ENCODE results near the gene GABRA6.

DNA sequence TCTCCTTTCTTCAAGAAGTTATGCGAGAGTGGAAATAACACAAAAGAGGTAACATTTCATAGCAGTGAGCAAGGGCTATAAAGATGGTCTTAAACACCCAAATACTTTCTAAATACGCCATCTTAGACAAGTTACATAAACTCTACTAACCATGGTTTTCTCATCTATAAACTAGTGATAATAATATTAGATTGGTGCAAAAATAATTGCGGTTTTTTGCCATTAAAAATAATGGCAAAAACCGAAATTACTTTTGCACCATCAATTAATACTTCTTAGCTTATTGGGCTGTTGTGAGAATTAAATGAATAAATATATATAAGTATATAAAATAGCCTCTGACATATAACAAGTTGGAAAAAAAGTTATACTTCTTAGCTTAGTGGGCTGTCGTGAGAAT lies 23.7 kb downstream of the GABRA6 start:
- no peak for TF ChIP-seq POLR2A (IDR thresholded peaks at IDR 0.05)
- TF ChIP-seq, protein P1, sequence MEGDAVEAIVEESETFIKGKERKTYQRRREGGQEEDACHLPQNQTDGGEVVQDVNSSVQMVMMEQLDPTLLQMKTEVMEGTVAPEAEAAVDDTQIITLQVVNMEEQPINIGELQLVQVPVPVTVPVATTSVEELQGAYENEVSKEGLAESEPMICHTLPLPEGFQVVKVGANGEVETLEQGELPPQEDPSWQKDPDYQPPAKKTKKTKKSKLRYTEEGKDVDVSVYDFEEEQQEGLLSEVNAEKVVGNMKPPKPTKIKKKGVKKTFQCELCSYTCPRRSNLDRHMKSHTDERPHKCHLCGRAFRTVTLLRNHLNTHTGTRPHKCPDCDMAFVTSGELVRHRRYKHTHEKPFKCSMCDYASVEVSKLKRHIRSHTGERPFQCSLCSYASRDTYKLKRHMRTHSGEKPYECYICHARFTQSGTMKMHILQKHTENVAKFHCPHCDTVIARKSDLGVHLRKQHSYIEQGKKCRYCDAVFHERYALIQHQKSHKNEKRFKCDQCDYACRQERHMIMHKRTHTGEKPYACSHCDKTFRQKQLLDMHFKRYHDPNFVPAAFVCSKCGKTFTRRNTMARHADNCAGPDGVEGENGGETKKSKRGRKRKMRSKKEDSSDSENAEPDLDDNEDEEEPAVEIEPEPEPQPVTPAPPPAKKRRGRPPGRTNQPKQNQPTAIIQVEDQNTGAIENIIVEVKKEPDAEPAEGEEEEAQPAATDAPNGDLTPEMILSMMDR (IDR thresholded peaks at IDR 0.05) = no peak

Data from Peyer's patch (tissue), 4 donors.